C4-2B (cell line): ENCODE measurements around the gene COL23A1.

ENCODE experiments used
- H3K27ac ChIP-seq: fragments of 450-650 bp; 2 replicates; pipeline ENCODE4 v1.5.1; 2017
- ZFX ChIP-seq: fragments of 450-650 bp; IDR thresholded peaks from 2 replicates; pipeline ENCODE4 v1.6.1; 2017
- TF ChIP-seq, protein P1 (sequence below): fragments of 450-650 bp; conservative IDR thresholded peaks from 2 replicates; pipeline ENCODE4 v1.5.1; 2017; ENCODE audit warnings: mild to moderate bottlenecking

Gene COL23A1

DNA sequence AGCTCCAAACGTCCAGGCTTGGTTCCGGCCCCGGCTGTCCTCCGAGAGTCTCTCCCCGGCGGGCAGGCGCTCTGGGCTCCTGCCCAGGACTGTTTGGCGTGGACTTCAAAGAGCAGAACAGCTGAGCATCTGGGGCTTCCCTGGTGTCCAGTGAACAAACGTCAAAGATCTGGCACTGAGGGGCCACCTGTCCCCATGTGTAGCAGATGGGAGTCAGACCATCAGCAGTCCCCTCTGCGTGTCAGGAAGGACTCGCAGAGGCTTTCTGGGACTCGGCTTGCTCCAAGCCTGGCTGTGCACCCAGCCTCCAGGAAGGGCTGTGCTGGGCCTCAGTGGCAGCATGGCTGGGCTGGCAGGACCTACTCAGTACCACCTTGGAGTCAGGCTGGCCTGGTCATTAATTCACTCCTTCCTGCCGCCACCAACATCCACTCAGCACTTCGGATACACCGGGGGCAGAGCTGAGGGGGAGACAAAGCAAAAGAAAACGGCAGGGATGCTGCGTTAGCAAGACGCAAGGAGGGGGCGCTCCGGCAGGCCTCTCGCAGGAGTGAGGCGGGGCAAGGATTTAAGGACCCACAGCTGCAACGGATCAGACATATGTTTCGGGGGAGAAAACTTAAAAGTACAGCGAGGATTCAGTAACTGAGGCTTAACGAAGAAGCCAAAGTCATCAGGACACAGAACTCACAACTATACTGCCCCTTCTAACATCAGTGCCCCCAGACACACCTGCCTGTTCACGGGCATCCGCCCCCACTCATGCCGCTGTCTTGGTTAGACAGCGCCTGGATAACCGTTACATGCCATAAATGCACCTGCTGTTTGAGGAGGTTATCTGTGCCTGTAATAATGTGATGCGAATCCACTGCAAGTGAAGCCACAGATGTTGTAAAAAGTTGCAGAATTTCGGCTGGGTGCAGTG, 193.1 kb downstream of the COL23A1 start:
- TF ChIP-seq, protein P1, sequence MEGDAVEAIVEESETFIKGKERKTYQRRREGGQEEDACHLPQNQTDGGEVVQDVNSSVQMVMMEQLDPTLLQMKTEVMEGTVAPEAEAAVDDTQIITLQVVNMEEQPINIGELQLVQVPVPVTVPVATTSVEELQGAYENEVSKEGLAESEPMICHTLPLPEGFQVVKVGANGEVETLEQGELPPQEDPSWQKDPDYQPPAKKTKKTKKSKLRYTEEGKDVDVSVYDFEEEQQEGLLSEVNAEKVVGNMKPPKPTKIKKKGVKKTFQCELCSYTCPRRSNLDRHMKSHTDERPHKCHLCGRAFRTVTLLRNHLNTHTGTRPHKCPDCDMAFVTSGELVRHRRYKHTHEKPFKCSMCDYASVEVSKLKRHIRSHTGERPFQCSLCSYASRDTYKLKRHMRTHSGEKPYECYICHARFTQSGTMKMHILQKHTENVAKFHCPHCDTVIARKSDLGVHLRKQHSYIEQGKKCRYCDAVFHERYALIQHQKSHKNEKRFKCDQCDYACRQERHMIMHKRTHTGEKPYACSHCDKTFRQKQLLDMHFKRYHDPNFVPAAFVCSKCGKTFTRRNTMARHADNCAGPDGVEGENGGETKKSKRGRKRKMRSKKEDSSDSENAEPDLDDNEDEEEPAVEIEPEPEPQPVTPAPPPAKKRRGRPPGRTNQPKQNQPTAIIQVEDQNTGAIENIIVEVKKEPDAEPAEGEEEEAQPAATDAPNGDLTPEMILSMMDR = no peak
- TF ChIP-seq ZFX = no peak
- no peak overlapping the region for H3K27ac ChIP-seq

DNA sequence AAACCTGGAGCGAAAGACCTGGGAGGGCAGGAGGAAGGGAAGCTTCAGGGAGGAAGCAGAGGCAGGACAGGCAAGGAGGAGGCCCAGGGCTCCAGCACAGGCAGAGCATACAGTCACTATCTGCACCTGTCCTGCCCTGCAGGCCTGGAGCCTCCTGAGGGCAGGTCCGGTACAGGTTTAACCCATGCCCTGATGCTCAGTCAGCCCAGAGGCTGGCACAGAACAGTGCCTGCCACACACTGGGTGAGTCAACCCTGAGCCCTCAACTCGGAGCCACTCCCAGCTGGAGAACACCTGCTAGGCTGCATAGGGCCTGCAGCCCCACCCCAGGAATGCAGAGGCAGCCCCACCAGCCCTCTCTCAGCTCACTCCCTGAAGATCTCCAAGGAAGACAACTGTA, 196.1 kb downstream of the COL23A1 start:
- TF ChIP-seq, protein P1 = no peak
- TF ChIP-seq ZFX = no peak
- H3K27ac ChIP-seq = no peak overlapping the region

DNA sequence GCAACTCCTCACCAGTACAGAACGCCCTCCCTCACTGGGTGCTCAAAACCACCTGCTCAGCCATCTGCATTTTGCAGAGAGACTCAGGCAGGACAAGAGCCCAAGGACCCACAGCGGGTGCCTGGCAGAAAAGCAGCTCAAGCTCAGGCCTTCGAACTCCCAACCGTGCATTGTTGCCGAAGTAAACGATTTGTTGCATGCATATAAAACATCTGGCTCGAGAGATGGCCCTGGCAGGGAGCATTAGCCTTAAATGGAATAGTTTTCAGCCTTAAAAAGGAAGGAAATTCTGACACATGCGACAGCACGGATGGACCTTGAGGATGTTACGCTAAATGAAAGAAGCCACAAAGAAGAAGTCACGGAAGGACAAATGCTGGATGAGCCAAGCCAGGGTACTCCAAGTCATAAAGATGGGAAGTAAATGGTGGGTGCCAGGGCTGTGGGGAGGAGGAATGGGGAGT, 197.2 kb downstream of the COL23A1 start:
- H3K27ac ChIP-seq = no peak overlapping the region
- TF ChIP-seq ZFX = no peak
- TF ChIP-seq, protein P1 = no peak

DNA sequence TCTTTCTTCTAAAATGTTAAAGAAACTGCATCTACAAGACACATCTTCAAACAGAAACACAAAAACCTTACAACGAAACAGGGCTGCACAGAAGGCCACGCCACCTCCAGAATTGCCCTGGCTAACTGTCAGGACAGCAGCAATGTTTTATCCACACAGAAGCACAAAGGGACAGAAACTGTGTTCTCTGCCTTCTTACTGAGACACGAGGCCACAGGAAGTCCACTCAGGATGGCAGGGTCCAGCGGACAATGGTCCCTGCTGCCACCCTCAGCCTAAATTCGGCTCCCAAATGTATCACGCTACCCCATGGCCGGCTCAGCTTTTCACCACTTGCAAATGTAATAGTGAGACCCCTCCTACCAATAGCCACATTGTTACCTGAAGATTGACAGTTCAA, 197.8 kb downstream of the COL23A1 start:
- no peak for TF ChIP-seq ZFX
- TF ChIP-seq, protein P1 = no peak
- H3K27ac ChIP-seq = no peak overlapping the region

DNA sequence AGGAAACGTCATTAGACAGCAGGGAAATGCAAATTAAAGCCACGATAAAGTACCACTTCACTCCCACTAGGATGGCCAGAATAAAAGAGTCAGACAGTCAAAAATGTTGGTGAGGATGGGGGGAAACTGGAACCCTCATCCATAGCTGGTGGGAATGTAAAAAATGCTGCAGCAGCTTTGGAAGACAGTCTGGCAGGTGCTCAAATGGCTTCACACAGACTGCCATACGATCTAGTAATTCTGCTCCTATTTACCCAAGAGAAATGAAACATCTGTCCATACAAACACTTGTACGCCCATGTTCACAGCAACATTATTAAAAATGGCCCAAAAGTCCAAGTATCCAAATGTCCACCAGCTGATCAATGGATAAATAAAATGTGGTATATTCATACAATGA, 198.7 kb downstream of the COL23A1 start:
- TF ChIP-seq, protein P1 = no peak
- no peak for TF ChIP-seq ZFX
- no peak overlapping the region for H3K27ac ChIP-seq

DNA sequence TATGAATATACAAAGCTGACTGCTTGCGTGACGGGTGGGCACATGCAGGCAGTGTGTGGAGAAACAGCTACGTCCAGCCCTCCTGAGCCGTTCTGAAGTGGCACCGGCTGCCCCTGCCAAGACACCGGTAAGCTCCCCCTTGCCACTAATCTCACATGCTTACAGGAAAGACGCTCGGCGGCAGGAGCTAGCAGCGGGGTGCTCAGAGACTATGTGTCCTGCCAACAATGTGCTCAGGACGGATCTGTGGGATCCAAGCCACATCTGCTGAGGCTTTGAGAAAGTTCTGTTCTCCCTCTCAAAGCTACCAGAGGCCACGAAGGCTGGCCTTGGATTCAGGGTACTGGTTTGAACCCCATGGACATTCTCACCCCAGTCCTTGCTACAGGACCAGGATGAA, 200.4 kb downstream of the COL23A1 start:
- TF ChIP-seq ZFX = no peak
- TF ChIP-seq, protein P1 = no peak
- H3K27ac ChIP-seq = no peak overlapping the region

DNA sequence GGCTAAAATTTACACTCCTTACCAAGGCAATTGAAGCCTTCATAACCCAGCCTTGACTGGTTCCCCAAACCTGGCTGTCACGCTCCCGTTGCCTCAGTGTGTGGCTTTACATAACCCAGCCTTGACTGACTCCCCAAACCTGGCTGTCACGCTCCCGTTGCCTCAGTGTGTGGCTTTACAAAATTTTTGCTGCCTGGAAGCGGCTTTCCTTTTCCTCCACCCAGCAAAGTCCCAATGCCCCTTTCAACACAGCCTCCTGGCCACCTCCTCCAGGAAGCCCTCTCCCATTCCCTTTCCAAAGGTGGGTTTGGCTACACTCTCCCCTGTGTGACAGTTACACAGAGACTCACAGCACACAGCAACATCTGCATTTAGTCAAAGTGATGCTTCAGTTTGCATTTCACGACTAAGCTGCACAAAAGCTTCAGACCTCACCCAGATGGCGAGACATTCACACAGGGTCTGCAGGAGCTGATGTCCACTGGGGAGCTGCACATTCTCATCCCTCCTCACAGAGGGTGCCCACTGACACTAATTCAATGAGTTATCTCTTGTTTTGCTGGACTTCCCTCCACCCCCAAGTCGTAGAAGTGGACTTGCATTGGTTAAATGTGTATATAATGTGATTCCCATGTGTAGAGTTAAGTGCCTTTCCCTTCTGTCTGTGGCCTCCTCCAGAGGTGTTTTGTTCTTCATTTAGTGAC, 201.0 kb downstream of the COL23A1 start:
- TF ChIP-seq ZFX = no peak
- TF ChIP-seq, protein P1 = no peak

More for the DNA sequence above, 201.0 kb downstream of the COL23A1 start:
- H3K27ac ChIP-seq = no peak overlapping the region
